ENCODE measurements around the gene INTS7.
A peak's percentile ranks its signal among the peaks of the same experiment; 100 is the strongest.
"Not testable (repeated sequence)": the region's sequence is repeated elsewhere in the genome, so short reads cannot be mapped to it uniquely, and the experiment has no call there.

INTS7 gene

GRCh38 chr1:212037900-212038299 lies 2.5 kb upstream of the INTS7 start:
- no peak for DNase-seq (ENCODE audit: low spot score)

- peak; percentile 12 for DNase-seq (ENCODE audit: low spot score)
Observed at GRCh38 chr1:212035835-212036605, 663 bp upstream of the INTS7 start.

DNA sequence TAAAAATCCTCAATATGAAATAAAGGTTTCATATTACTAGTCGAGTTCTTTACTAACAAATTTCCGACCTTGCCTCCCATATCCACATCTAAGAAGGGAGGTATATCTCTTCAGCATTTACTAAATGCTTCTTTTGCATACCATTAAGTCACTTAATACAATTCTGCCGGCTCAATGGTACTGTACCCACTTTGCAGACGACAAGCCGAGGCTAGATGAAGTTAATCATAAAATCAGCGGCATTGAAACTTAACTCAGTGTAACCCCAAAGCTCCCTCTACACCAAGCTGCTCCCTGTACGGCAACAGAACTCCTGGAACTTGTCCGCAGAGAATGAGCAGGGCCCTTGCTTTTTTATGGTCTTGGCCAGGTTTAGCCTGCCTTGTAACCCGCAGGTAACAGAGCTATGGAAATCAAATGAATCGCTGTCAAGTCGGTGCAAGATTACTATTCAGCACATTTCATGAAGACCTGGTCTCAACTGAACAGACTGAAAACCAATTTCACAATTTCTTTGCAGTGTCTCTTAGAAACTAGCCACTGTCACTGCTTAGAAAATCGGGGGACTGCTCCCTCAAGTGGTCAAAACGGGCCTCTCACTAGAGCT lies 738 bp downstream of the INTS7 start:
- no peak for DNase-seq (ENCODE audit: low spot score)

- peak; percentile 64 for DNase-seq (ENCODE audit: low spot score)
Observed at GRCh38 chr1:212030936-212031528, 4.3 kb downstream of the INTS7 start.

DNA sequence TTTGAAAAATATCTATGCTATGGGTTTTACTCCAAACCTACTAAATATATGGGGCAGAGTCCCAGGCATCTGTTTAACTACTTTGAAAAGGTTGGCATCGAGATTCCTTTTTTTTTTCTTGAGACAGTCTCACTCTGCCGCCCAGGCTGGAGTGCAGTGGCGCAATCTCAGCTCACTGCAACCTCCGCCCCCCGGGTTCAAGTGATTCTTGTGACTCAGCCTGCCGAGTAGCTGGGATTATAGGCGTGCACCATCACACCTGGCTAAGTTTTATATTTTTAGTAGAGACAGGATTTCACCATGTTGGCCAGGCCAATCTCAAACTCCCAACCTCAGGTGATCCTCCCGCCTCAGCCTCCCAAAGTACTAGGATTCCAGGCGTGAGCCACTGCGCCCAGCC lies 7.6 kb downstream of the INTS7 start:
- not testable (repeated sequence) for DNase-seq (ENCODE audit: low spot score)

DNA sequence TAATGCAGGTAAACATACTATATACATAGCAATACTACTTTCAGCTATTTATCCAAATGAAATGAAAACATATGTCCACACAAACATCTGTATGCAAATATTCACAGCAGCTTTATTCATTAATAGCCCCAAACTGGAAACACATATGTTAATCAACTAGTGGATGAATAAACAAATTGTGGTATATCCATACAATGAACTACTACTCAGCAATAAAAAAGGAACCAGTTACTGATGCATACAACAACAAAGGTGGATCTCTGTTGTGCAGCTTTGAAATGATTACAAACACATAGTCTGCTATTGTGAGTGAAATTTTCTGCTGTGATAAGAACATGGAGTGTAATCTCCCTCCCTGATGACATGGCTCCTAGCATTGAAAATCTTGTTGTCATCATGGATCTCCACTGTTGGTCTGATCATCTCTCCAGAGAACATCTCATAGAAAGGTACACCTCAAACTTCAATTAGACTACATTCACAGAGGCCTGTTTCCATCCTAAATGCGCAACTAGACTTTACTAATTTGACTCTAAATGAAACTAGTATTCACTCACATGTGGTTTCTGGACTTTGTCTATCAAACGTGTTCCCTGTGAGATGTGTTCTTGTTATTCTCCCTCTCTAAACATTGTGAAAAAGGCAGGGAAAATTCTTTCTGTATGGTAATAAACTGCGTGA lies 10.7 kb downstream of the INTS7 start:
- DNase-seq (ENCODE audit: low spot score): no peak

GRCh38 chr1:212022908-212023307 lies 12.4 kb downstream of the INTS7 start:
- DNase-seq (ENCODE audit: low spot score): not testable (repeated sequence)

DNA sequence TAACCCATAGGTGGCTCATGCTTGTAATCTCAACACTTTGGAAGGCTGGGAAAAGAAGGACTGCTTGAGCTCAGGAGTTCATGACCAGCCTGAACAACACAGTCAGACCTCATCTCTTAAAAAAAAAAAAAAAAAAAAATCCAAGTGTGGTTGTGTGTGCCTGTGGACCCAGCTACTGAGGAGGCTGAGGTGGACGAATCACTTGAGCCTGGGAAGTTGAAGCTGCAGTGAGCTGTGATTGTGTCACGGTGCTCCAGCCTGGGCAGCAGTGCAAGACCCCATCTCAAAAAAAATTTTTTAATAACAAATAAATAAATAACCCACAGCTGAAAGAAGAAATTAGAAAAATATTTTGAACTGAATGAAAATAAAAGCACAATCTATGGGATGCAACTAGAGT lies 13.8 kb downstream of the INTS7 start:
- no peak for DNase-seq (ENCODE audit: low spot score)

DNA sequence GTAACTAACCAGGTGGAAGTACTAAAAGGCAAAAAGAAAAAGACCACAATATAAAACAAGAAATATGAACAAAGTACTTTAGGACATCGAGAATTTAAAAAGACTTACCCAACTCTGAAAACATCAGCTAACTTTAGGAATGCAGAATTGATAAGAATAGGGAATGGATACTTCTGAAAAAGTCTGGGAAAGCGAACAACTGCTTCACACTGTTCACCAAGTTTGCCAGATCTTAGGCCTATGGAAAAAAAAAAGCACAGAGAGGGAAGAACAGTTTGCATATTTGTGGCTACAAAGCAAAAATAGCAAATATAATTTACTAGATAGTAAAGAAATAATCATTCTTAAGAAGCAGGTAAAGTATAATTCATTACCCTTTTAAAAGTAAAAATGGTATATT lies 14.4 kb downstream of the INTS7 start:
- no peak for DNase-seq (ENCODE audit: low spot score)

- DNase-seq (ENCODE audit: low spot score): no peak
Observed at GRCh38 chr1:212013672-212014071, 21.7 kb downstream of the INTS7 start.

- DNase-seq (ENCODE audit: low spot score): peak; percentile 68
Observed at GRCh38 chr1:212012034-212012740, 23.2 kb downstream of the INTS7 start.

DNA sequence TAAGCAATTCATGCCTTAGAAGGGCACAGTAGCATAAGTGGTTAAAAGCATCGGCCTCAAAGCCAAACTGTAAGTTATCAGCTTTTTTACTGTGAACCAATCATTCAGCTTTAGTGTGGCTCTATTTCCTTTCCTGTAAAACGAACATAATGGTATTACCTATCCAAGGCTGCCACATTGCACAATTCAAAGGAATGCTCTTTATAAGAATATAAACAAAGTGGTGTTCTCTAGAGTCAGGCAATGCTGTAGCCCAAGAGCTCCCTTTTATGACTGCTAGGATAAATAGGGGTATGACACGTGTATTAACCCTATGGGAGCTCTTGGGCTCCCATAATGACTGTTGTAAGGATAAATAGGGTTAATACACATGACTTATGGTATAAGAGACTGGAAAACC lies 25.4 kb downstream of the INTS7 start:
- no peak for DNase-seq (ENCODE audit: low spot score)

- DNase-seq (ENCODE audit: low spot score): no peak
Observed at GRCh38 chr1:212009561-212009960, 25.8 kb downstream of the INTS7 start.

DNA sequence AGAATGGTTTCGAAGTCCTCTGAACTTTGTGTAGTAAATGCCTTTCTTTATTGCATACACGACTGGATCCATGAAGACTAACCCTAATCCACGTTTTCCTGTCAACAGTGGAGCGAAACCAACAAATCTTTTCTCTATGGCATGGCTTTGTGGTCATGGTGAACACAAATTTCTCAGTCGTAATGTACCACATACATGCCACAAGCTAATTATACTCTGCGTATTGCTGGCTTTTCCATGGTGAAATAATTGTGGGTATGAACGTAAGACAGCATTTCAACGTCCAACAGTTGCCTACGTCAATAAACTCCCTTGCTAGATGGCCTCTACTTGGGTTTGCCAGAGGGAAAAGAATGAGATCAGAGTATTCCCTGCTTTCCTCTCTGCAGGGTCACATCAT lies 27.5 kb downstream of the INTS7 start:
- DNase-seq (ENCODE audit: low spot score): no peak

- DNase-seq (ENCODE audit: low spot score): no peak
Observed at GRCh38 chr1:212007178-212007577, 28.2 kb downstream of the INTS7 start.

DNA sequence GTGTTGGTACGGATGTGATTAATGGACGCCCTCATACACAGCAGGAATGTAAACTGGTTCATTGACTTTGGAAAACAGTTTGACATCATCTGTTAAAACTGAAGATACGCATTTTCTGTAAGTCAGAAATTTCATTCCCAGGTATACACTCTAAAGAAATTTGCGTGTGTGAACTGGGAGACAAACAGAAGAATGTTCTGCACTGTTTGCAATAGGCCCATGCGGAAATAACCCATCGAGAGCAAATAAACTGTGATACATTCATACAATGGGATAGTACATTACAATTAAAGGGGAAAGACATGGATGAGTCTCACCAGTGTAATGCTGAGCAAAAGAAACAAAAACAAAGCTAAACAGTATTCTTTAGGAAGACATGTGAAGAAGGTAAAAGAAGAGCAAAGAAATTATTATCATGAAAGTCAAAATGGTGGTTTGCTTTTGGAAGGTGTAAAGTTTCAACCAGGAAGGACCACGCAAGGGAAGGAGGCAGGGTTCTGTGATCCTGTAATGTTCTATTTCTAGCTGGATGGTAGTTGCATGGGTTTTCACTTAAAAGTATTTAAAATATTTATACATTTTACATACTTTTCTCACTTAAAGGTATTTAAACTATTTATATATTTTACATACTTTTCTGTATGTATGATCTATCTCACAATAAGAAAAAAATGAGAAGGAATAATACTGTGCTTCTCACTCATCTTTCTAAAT lies 30.3 kb downstream of the INTS7 start:
- DNase-seq (ENCODE audit: low spot score): no peak

DNA sequence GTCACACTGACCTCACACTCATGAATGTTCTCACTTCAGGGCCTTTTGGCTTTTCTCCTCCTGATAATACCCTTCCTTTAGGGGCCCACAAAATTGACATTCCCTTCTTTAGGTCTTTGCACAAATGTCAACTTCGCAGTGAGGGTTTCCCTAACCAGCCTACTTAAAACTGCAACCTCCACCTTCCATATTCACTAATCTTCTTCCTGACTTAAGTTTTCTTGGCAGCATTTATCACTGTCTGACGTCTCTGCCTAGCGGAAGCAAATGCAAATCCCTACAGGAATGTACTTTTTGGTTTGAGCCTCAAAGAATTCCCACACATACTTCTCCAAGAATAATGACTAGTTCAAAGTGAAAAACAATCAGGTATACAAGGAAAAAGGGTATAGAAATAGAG lies 32.8 kb downstream of the INTS7 start:
- no peak for DNase-seq (ENCODE audit: low spot score)

DNA sequence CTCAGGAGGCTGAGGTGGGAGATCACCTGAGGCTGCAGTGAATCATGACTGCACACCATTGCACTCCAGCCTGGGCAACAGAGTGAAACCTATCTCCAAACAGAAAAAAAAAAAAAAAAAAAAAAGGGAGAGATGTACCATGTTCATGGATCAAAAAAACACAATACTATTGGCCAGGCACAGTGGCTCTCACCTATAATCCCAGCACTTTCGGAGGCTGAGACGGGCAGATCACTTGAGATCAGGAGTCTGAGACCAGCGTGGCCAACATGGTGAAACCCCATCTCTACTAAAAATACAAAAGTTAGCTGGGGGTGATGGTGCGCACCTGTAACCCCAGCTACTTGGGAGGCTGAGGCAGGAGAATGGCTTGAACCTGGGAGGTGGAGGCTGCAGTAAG lies 37.9 kb downstream of the INTS7 start:
- not testable (repeated sequence) for DNase-seq (ENCODE audit: low spot score)

DNA sequence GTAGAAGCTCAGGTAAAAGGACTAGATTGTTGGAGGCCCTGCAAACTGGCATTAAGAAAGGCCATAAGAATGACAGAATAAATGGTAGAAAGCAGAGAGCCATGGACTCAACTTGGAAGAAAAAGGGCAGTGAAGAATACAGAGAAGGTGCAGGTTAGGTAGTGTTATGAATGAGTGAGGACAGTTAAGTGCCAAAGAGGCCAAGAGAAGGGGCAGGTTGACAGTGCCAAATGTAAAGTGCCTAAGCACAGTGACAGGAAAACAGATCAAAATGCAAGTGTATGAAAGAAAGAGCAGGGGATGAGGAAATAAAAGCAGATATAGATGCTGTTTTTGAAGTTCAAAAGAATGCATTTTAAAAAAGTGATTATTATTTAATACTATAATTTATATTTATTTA lies 43.7 kb downstream of the INTS7 start:
- no peak for DNase-seq (ENCODE audit: low spot score)

- no peak for DNase-seq (ENCODE audit: low spot score)
Observed at GRCh38 chr1:211986628-211987254, 48.6 kb downstream of the INTS7 start.
